Measurements from ENCODE around the gene MAGI2. TPM values are rescaled to one million over a fixed set of nuclear protein-coding genes. Genes with fewer than 3 reads are reported as not detected.

MAGI2 gene
- total RNA-seq, 1 donor from 2014 or later: 6.9 TPM

- Histone ChIP-seq H3K27me3 (no peaks in the 10 kb centered on the region), H3K9me3 (no peaks in the 10 kb centered on the region), H3K4me3 (no peak overlapping the region), H3K27ac (no peak overlapping the region), H3K36me3 (no peaks in the 10 kb centered on the region), H3K4me1 (no peaks in the 10 kb centered on the region)
- no peak for DNase-seq (ENCODE audit: extremely low spot score in 2 of 2)
- intact Hi-C loops (cut with DNase I): no loop called here
- no peak for TF ChIP-seq POLR2AphosphoS5 (IDR thresholded peaks at IDR 0.05; ENCODE audit: insufficient read depth in 1 of 2, low read depth in 1 of 2)
- TF ChIP-seq POLR2A (IDR thresholded peaks at IDR 0.05): no peak
- TF ChIP-seq CTCF (IDR thresholded peaks at IDR 0.05): no peak
These were observed 1342.1 kb downstream of the MAGI2 start for GRCh38 chr7:78111386-78111785.

- Histone ChIP-seq H3K4me1 (no peaks in the 10 kb centered on the region), H3K9me3 (no peaks in the 10 kb centered on the region), H3K27me3 (no peaks in the 10 kb centered on the region), H3K36me3 (no peaks in the 10 kb centered on the region), H3K4me3 (no peak overlapping the region), H3K27ac (no peak overlapping the region)
- no peak for DNase-seq (ENCODE audit: extremely low spot score in 2 of 2)
- no peak for TF ChIP-seq POLR2A (IDR thresholded peaks at IDR 0.05)
- intact Hi-C loops (cut with DNase I): no loop called here
These were observed 1350.0 kb downstream of the MAGI2 start for GRCh38 chr7:78103475-78103874.

DNA sequence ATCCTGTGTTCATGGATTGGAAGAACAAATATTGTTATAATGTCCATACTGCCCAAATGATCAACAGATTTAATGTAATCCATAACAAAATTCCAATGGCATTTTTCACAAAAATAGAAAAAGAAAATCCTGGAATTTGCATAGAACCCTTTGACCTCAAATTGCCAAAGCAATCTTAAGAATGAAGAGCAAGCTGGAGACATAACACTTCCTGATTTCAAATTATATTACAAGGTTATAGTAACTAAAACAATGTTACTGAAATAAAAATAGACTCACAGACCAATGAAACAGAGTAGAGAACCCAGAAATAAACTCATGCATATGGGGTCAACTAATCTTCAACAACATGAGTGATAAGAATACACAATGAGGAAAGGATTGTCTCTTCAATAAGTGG lies 1352.4 kb downstream of the MAGI2 start:
- Histone ChIP-seq H3K27me3 (no peaks in the 10 kb centered on the region), H3K27ac (no peak overlapping the region), H3K36me3 (no peaks in the 10 kb centered on the region), H3K4me1 (no peaks in the 10 kb centered on the region), H3K9me3 (no peaks in the 10 kb centered on the region), H3K4me3 (no peak overlapping the region)
- TF ChIP-seq POLR2A (IDR thresholded peaks at IDR 0.05) (no peak), POLR2AphosphoS5 (IDR thresholded peaks at IDR 0.05; ENCODE audit: insufficient read depth in 1 of 2, low read depth in 1 of 2) (no peak), CTCF (IDR thresholded peaks at IDR 0.05) (no peak)
- no peak for DNase-seq (ENCODE audit: extremely low spot score in 2 of 2)
- intact Hi-C loops (cut with DNase I): no loop called here

DNA sequence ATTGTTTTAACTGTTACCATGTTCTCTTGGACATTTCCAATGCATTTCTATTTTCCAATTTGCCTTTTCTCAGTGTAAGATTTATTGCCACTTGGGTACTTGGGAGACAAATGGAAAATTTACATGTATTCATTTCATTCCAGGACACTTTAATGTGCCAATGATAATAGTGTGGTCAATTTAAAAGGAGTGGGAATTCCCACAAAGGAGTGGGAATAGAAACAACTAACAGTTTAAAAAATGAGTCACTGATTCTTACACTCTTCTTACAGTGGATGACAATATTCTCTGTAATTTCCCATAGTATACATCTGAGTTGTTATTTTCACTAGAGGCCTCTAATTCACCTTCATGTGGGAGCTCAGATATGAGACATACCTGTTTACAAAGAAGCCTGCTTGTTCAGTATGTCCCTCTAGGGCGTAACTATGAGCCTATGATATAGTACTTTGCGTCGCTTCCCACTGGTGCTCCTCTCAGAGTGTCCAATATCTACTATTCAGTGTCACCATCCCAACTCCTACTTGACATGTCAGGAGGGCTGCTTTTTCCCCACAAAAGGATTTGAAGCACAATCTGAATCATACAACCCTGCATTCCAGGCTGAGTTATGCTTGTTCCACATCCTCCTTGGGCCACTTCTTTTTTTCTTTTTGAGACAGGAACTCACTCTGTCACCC lies 1353.6 kb downstream of the MAGI2 start:
- H3K36me3 ChIP-seq: no peaks in the 10 kb centered on the region
- no peaks in the 10 kb centered on the region for H3K4me1 ChIP-seq
- TF ChIP-seq CTCF (IDR thresholded peaks at IDR 0.05) (no peak), POLR2A (IDR thresholded peaks at IDR 0.05) (no peak), POLR2AphosphoS5 (IDR thresholded peaks at IDR 0.05; ENCODE audit: insufficient read depth in 1 of 2, low read depth in 1 of 2) (no peak)
- no peak for DNase-seq (ENCODE audit: extremely low spot score in 2 of 2)
- H3K27me3 ChIP-seq: no peaks in the 10 kb centered on the region
- no peak overlapping the region for H3K4me3 ChIP-seq
- H3K27ac ChIP-seq: no peak overlapping the region
- intact Hi-C loops (cut with DNase I): no loop called here
- H3K9me3 ChIP-seq: no peaks in the 10 kb centered on the region

DNA sequence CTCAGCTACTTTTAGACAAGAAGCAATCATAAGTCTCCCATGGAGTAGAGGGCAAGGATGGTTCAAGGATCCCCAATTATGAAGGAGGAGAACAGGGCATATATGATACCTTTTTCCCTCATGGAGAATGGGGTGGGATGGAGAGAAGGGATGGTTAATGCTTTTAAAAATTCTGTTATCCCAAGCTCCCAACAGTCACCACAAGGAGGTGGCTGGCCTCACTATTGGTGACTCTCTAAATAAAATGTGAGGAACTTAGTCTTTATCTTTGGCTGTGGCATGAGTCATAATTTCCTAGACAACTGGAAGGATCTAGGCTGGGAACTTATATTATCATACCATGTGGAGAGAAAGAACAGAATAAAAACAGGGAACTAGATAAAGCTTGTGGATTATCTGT lies 1357.9 kb downstream of the MAGI2 start:
- no peak for DNase-seq (ENCODE audit: extremely low spot score in 2 of 2)
- no peaks in the 10 kb centered on the region for H3K9me3 ChIP-seq
- intact Hi-C loops (cut with DNase I): no loop called here
- TF ChIP-seq POLR2AphosphoS5 (IDR thresholded peaks at IDR 0.05; ENCODE audit: insufficient read depth in 1 of 2, low read depth in 1 of 2) (no peak), CTCF (IDR thresholded peaks at IDR 0.05) (no peak), POLR2A (IDR thresholded peaks at IDR 0.05) (no peak)
- H3K36me3 ChIP-seq: no peaks in the 10 kb centered on the region
- H3K4me3 ChIP-seq: no peak overlapping the region
- H3K4me1 ChIP-seq: no peaks in the 10 kb centered on the region
- no peak overlapping the region for H3K27ac ChIP-seq
- H3K27me3 ChIP-seq: no peaks in the 10 kb centered on the region
